HepG2 (cell line): ENCODE data around the gene MEX3C.

Source experiments
- EZH2 ChIP-seq: conservative IDR thresholded peaks from 2 replicates; pipeline ENCODE4 v1.6.1; 2012; ENCODE audit warnings: mild to moderate bottlenecking, low read depth, low read length, moderate library complexity
- KDM6A ChIP-seq: IDR thresholded peaks from 2 replicates; pipeline ENCODE4 v1.6.1; 2016; ENCODE audit warnings: low read depth
- POLR2A ChIP-seq, 2 experiments: IDR thresholded peaks; 2 replicates each; pipeline ENCODE4 v1.6.1; 2011; ENCODE audit warnings: low read depth in 2 of 2, low read length in 2 of 2, mild to moderate bottlenecking in 1 of 2, moderate library complexity in 1 of 2; ENCODE audit not compliant: insufficient read depth in 1 of 2
- ZFP36 ChIP-seq: fragments of 150-350 bp; IDR thresholded peaks from 2 replicates; pipeline ENCODE4 v1.6.1; 2018; ENCODE audit warnings: borderline replicate concordance, low read length, low read depth; ENCODE audit not compliant: partially characterized antibody
- ZIK1 ChIP-seq: sonication (generic); formaldehyde crosslinking; IDR thresholded peaks from 2 replicates; pipeline ENCODE4 v1.5.0; 2020; ENCODE audit warnings: mild to moderate bottlenecking, low read depth, missing genetic modification reagents, borderline replicate concordance
- ZNF274 ChIP-seq: sonication (generic); formaldehyde crosslinking; IDR thresholded peaks from 2 replicates; pipeline ENCODE4 v1.5.1; 2020; ENCODE audit warnings: mild to moderate bottlenecking, missing genetic modification reagents
- TF ChIP-seq, protein P1 (sequence below): IDR thresholded peaks from 2 replicates; pipeline ENCODE4 v1.6.1; 2016; ENCODE audit warnings: low read depth, missing genetic modification reagents, missing compliant biosample characterization
- TF ChIP-seq, protein P2 (sequence below): sonication (generic); formaldehyde crosslinking; conservative IDR thresholded peaks from 2 replicates; pipeline ENCODE4 v1.4.0; 2020; ENCODE audit warnings: missing genetic modification reagents
- TF ChIP-seq, protein P3 (sequence below): sonication (generic); formaldehyde crosslinking; IDR thresholded peaks from 2 replicates; pipeline ENCODE4 v1.8.1; 2023; ENCODE audit warnings: missing genetic modification reagents, inconsistent platforms, borderline replicate concordance
- TF ChIP-seq, protein P4 (sequence below): sonication (generic); formaldehyde crosslinking; IDR thresholded peaks from 2 replicates; pipeline ENCODE4 v1.5.0; 2020; ENCODE audit warnings: mild to moderate bottlenecking, missing genetic modification reagents, moderate library complexity

DNA sequence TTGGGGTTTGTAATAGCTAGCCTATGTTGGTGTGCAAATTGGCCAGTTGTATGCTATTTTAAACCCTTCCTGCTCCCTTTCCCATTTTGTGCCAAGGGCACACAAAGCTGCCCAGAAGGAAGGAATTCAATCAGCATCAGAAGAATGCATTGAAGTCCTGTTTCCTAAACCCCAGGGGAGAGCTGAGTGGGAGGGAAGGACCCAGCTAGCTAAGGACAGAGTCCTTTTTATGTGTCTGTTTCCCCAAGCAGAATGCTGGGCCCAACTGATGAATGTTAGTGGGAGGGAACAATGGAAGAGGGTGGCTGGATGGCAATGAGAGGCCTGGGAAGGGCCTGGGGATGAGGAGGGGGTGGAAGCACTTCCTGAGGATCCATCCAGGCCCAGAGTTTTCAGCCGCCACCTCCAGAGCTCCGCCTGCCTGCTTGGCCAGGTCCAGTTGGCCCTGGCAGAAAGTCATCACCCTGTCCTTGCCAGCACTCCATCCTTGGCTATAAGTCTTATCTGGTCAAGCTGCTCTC lies 32.7 kb downstream of the MEX3C start:
- TF ChIP-seq ZIK1 (CRISPR knock-in tag) (no peak), POLR2A (IDR thresholded peaks at IDR 0.05; ENCODE audit: insufficient read depth in 1 of 2, low read depth in 2 of 2, low read length in 2 of 2) (no peak), ZNF274 (no peak), EZH2 (no peak), KDM6A (CRISPR knock-in tag) (no peak), ZFP36 (no peak)
- TF ChIP-seq, protein P1, sequence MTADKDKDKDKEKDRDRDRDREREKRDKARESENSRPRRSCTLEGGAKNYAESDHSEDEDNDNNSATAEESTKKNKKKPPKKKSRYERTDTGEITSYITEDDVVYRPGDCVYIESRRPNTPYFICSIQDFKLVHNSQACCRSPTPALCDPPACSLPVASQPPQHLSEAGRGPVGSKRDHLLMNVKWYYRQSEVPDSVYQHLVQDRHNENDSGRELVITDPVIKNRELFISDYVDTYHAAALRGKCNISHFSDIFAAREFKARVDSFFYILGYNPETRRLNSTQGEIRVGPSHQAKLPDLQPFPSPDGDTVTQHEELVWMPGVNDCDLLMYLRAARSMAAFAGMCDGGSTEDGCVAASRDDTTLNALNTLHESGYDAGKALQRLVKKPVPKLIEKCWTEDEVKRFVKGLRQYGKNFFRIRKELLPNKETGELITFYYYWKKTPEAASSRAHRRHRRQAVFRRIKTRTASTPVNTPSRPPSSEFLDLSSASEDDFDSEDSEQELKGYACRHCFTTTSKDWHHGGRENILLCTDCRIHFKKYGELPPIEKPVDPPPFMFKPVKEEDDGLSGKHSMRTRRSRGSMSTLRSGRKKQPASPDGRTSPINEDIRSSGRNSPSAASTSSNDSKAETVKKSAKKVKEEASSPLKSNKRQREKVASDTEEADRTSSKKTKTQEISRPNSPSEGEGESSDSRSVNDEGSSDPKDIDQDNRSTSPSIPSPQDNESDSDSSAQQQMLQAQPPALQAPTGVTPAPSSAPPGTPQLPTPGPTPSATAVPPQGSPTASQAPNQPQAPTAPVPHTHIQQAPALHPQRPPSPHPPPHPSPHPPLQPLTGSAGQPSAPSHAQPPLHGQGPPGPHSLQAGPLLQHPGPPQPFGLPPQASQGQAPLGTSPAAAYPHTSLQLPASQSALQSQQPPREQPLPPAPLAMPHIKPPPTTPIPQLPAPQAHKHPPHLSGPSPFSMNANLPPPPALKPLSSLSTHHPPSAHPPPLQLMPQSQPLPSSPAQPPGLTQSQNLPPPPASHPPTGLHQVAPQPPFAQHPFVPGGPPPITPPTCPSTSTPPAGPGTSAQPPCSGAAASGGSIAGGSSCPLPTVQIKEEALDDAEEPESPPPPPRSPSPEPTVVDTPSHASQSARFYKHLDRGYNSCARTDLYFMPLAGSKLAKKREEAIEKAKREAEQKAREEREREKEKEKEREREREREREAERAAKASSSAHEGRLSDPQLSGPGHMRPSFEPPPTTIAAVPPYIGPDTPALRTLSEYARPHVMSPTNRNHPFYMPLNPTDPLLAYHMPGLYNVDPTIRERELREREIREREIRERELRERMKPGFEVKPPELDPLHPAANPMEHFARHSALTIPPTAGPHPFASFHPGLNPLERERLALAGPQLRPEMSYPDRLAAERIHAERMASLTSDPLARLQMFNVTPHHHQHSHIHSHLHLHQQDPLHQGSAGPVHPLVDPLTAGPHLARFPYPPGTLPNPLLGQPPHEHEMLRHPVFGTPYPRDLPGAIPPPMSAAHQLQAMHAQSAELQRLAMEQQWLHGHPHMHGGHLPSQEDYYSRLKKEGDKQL (CRISPR knock-in tag): no peak
- TF ChIP-seq, protein P2, sequence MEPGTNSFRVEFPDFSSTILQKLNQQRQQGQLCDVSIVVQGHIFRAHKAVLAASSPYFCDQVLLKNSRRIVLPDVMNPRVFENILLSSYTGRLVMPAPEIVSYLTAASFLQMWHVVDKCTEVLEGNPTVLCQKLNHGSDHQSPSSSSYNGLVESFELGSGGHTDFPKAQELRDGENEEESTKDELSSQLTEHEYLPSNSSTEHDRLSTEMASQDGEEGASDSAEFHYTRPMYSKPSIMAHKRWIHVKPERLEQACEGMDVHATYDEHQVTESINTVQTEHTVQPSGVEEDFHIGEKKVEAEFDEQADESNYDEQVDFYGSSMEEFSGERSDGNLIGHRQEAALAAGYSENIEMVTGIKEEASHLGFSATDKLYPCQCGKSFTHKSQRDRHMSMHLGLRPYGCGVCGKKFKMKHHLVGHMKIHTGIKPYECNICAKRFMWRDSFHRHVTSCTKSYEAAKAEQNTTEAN (CRISPR knock-in tag): no peak
- TF ChIP-seq, protein P3, sequence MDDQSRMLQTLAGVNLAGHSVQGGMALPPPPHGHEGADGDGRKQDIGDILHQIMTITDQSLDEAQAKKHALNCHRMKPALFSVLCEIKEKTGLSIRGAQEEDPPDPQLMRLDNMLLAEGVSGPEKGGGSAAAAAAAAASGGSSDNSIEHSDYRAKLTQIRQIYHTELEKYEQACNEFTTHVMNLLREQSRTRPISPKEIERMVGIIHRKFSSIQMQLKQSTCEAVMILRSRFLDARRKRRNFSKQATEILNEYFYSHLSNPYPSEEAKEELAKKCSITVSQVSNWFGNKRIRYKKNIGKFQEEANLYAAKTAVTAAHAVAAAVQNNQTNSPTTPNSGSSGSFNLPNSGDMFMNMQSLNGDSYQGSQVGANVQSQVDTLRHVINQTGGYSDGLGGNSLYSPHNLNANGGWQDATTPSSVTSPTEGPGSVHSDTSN (CRISPR knock-in tag): no peak
- TF ChIP-seq, protein P4, sequence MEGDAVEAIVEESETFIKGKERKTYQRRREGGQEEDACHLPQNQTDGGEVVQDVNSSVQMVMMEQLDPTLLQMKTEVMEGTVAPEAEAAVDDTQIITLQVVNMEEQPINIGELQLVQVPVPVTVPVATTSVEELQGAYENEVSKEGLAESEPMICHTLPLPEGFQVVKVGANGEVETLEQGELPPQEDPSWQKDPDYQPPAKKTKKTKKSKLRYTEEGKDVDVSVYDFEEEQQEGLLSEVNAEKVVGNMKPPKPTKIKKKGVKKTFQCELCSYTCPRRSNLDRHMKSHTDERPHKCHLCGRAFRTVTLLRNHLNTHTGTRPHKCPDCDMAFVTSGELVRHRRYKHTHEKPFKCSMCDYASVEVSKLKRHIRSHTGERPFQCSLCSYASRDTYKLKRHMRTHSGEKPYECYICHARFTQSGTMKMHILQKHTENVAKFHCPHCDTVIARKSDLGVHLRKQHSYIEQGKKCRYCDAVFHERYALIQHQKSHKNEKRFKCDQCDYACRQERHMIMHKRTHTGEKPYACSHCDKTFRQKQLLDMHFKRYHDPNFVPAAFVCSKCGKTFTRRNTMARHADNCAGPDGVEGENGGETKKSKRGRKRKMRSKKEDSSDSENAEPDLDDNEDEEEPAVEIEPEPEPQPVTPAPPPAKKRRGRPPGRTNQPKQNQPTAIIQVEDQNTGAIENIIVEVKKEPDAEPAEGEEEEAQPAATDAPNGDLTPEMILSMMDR (CRISPR knock-in tag): no peak
